HepG2 (cell line): ENCODE results near the gene EIF5A. TPM values are rescaled to one million over a fixed set of nuclear protein-coding genes. Genes with fewer than 3 reads are reported as not detected.
A peak's percentile ranks its signal among the peaks of the same experiment; 100 is the strongest.

Experiments used
- ARID3A ChIP-seq: IDR thresholded peaks from 2 replicates; pipeline ENCODE4 v1.6.1; 2012; ENCODE audit warnings: low read depth, low read length, improper control_type of control experiment
- ATF7 ChIP-seq, 2 experiments: fragments of 450-650 bp in 1 of 2; sonication (generic) in 1 of 2; formaldehyde crosslinking in 1 of 2; IDR thresholded peaks; 2 replicates each; pipeline versions ENCODE4 v1.4.0 to v1.6.1; 2016 to 2020; ENCODE audit warnings: antibody characterized with exemption in 1 of 2, mild to moderate bottlenecking in 1 of 2, missing genetic modification reagents in 1 of 2
- ETV6 ChIP-seq: sonication (generic); formaldehyde crosslinking; conservative IDR thresholded peaks from 2 replicates; pipeline ENCODE4 v1.4.0; 2020; ENCODE audit warnings: missing genetic modification reagents
- MAFF ChIP-seq: IDR thresholded peaks from 2 replicates; pipeline ENCODE4 v1.6.1; 2011; ENCODE audit warnings: low read depth, low read length, improper control_type of control experiment
- PTBP1 ChIP-seq: fragments of 200-400 bp; formaldehyde crosslinking; IDR thresholded peaks from 2 replicates; pipeline ENCODE4 v1.6.1; 2018; ENCODE audit warnings: low read length, low read depth; ENCODE audit not compliant: poor library complexity, severe bottlenecking
- SMYD3 ChIP-seq: sonication (generic); formaldehyde crosslinking; IDR thresholded peaks from 2 replicates; pipeline ENCODE4 v1.8.1; 2023; ENCODE audit warnings: mild to moderate bottlenecking, missing genetic modification reagents
- SRSF1 ChIP-seq: fragments of 200-400 bp; formaldehyde crosslinking; optimal IDR thresholded peaks from 2 replicates; pipeline ENCODE3; 2017; ENCODE audit warnings: mild to moderate bottlenecking, low read depth, low read length, moderate library complexity
- ZBTB3 ChIP-seq: sonication (generic); formaldehyde crosslinking; IDR thresholded peaks from 2 replicates; pipeline ENCODE4 v1.4.0; 2020; ENCODE audit warnings: low read depth, mild to moderate bottlenecking, moderate library complexity, missing genetic modification reagents, borderline replicate concordance
- ZBTB42 ChIP-seq: sonication (generic); formaldehyde crosslinking; IDR thresholded peaks from 2 replicates; pipeline ENCODE4 v1.5.0; 2020; ENCODE audit warnings: mild to moderate bottlenecking, missing genetic modification reagents
- ZBTB7A ChIP-seq: sonication (generic); formaldehyde crosslinking; IDR thresholded peaks from 2 replicates; pipeline ENCODE4 v1.8.0; 2022; ENCODE audit warnings: mild to moderate bottlenecking, missing genetic modification reagents
- ZFP62 ChIP-seq: sonication (generic); formaldehyde crosslinking; IDR thresholded peaks from 2 replicates; pipeline ENCODE4 v1.4.0; 2020; ENCODE audit warnings: missing genetic modification reagents
- ZNF138 ChIP-seq: sonication (generic); formaldehyde crosslinking; IDR thresholded peaks from 2 replicates; pipeline ENCODE4 v1.5.0; 2020; ENCODE audit warnings: mild to moderate bottlenecking, low read depth, missing genetic modification reagents
- ZNF354B ChIP-seq: sonication (generic); formaldehyde crosslinking; IDR thresholded peaks from 2 replicates; pipeline ENCODE4 v1.8.0; 2022; ENCODE audit warnings: mild to moderate bottlenecking, missing genetic modification reagents
- ZNF569 ChIP-seq: sonication (generic); formaldehyde crosslinking; IDR thresholded peaks from 2 replicates; pipeline ENCODE4 v1.5.0; 2020; ENCODE audit warnings: mild to moderate bottlenecking, missing genetic modification reagents, moderate library complexity, borderline replicate concordance
- ZNF574 ChIP-seq: sonication (generic); formaldehyde crosslinking; IDR thresholded peaks from 2 replicates; pipeline ENCODE4 v1.4.0; 2020; ENCODE audit warnings: missing genetic modification reagents
- ZNF772 ChIP-seq: sonication (generic); formaldehyde crosslinking; IDR thresholded peaks from 2 replicates; pipeline ENCODE4 v1.5.0; 2020; ENCODE audit warnings: mild to moderate bottlenecking, missing genetic modification reagents
- ZSCAN20 ChIP-seq: sonication (generic); formaldehyde crosslinking; IDR thresholded peaks from 2 replicates; pipeline ENCODE4 v1.4.0; 2020; ENCODE audit warnings: missing genetic modification reagents, mild to moderate bottlenecking, borderline replicate concordance
- polyA plus RNA-seq, 8 experiments: library from polyadenylated mRNA; depleted of rRNA in 3 of 8; stranded (reverse) in 7 of 8; unstranded in 1 of 8; fragments of >200 nt; fragmentation: Illumina TruSeq in 4 of 8; extraction: Trizol in 4 of 8; gene quantifications; 2 replicates each; pipeline versions ENCODE4 v1.2.1 to v1.2.3, GENCODE V29; 2011 to 2016; ENCODE audit warnings: low read depth in 4 of 8, missing spikeins in 1 of 8, mixed read lengths in 1 of 8; ENCODE audit not compliant: insufficient read depth in 1 of 8
- total RNA-seq, 5 experiments: library from RNA; depleted of rRNA; stranded (reverse); fragments of >200 nt; fragmentation: Illumina TruSeq; extraction: Trizol; gene quantifications; 2 replicates each; pipeline ENCODE4 v1.2.3, GENCODE V29; 2016; ENCODE audit warnings: low read depth in 1 of 5
- TF ChIP-seq, protein P1 (sequence below): sonication (generic); formaldehyde crosslinking; IDR thresholded peaks from 2 replicates; pipeline ENCODE4 v1.5.0; 2020; ENCODE audit warnings: missing genetic modification reagents
- TF ChIP-seq, protein P2 (sequence below): sonication (generic); formaldehyde crosslinking; IDR thresholded peaks from 2 replicates; pipeline ENCODE4 v1.4.0; 2020; ENCODE audit warnings: missing genetic modification reagents, borderline replicate concordance
- TF ChIP-seq, protein P3 (sequence below): IDR thresholded peaks from 2 replicates; pipeline ENCODE4 v1.6.1; 2016; ENCODE audit warnings: mild to moderate bottlenecking

The EIF5A gene
- total and polyA plus RNA-seq, 2 of the 13 experiments (the other 11 are each of a cell fraction or from before 2014, with no cell fraction given): 319 to 337 TPM

- no peak for TF ChIP-seq ZBTB7A (CRISPR knock-in tag)
- TF ChIP-seq ZNF569 (CRISPR knock-in tag): no peak
- no peak; the same call in 1 of the 2 replicates for TF ChIP-seq ZSCAN20 (CRISPR knock-in tag)
- TF ChIP-seq ZNF574: peak; percentile 81
- no peak for TF ChIP-seq ZBTB42 (CRISPR knock-in tag)
- TF ChIP-seq SRSF1: peak; percentile 9
- 0 out of 2 replicates have a peak, but pooled peaks have one; percentile 69 for TF ChIP-seq ZBTB3 (CRISPR knock-in tag)
- no peak for TF ChIP-seq PTBP1
- TF ChIP-seq MAFF: no peak
- TF ChIP-seq ETV6 (CRISPR knock-in tag): no peak; the same call in 1 of the 2 replicates
- TF ChIP-seq ZNF354B (CRISPR knock-in tag): no peak; the same call in 1 of the 2 replicates
- no peak for TF ChIP-seq ZNF772 (CRISPR knock-in tag)
- TF ChIP-seq ATF7 (IDR thresholded peaks at IDR 0.05): no peak
- TF ChIP-seq ATF7 (CRISPR knock-in tag; IDR thresholded peaks at IDR 0.05): no peak
- TF ChIP-seq ZNF138 (CRISPR knock-in tag): no peak
- TF ChIP-seq, protein P1, sequence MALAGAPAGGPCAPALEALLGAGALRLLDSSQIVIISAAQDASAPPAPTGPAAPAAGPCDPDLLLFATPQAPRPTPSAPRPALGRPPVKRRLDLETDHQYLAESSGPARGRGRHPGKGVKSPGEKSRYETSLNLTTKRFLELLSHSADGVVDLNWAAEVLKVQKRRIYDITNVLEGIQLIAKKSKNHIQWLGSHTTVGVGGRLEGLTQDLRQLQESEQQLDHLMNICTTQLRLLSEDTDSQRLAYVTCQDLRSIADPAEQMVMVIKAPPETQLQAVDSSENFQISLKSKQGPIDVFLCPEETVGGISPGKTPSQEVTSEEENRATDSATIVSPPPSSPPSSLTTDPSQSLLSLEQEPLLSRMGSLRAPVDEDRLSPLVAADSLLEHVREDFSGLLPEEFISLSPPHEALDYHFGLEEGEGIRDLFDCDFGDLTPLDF (CRISPR knock-in tag): no peak
- TF ChIP-seq ZFP62 (CRISPR knock-in tag): no peak
- TF ChIP-seq, protein P2, sequence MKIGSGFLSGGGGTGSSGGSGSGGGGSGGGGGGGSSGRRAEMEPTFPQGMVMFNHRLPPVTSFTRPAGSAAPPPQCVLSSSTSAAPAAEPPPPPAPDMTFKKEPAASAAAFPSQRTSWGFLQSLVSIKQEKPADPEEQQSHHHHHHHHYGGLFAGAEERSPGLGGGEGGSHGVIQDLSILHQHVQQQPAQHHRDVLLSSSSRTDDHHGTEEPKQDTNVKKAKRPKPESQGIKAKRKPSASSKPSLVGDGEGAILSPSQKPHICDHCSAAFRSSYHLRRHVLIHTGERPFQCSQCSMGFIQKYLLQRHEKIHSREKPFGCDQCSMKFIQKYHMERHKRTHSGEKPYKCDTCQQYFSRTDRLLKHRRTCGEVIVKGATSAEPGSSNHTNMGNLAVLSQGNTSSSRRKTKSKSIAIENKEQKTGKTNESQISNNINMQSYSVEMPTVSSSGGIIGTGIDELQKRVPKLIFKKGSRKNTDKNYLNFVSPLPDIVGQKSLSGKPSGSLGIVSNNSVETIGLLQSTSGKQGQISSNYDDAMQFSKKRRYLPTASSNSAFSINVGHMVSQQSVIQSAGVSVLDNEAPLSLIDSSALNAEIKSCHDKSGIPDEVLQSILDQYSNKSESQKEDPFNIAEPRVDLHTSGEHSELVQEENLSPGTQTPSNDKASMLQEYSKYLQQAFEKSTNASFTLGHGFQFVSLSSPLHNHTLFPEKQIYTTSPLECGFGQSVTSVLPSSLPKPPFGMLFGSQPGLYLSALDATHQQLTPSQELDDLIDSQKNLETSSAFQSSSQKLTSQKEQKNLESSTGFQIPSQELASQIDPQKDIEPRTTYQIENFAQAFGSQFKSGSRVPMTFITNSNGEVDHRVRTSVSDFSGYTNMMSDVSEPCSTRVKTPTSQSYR (CRISPR knock-in tag): no peak
- no peak for TF ChIP-seq SMYD3 (CRISPR knock-in tag)
- no peak for TF ChIP-seq ARID3A
- TF ChIP-seq, protein P3, sequence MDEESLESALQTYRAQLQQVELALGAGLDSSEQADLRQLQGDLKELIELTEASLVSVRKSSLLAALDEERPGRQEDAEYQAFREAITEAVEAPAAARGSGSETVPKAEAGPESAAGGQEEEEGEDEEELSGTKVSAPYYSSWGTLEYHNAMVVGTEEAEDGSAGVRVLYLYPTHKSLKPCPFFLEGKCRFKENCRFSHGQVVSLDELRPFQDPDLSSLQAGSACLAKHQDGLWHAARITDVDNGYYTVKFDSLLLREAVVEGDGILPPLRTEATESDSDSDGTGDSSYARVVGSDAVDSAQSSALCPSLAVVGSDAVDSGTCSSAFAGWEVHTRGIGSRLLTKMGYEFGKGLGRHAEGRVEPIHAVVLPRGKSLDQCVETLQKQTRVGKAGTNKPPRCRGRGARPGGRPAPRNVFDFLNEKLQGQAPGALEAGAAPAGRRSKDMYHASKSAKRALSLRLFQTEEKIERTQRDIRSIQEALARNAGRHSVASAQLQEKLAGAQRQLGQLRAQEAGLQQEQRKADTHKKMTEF (CRISPR knock-in tag): peak; percentile 35; the same call in 1 of the 2 replicates
Measured at GRCh38 chr17:7280519-7281073, 26.8 kb upstream of the EIF5A start (continued).
